Neuronal stem cell (in vitro differentiated cells): Measurements from ENCODE around the gene A4GALT.

Experiments used
- DNase-seq: peaks from one replicate; pipeline ENCODE4 v3.0.0-alpha.2; 2013; ENCODE audit warnings: low spot score
- H2AFZ ChIP-seq: one replicate; pipeline ENCODE4 v1.6.1; 2013; ENCODE audit warnings: mild to moderate bottlenecking, low read length, inconsistent platforms
- H2AK5ac ChIP-seq: 2 replicates; pipeline ENCODE4 v1.6.1; 2013; ENCODE audit warnings: low read depth, mild to moderate bottlenecking, inconsistent platforms, low read length, moderate library complexity, mixed read lengths
- H2BK120ac ChIP-seq: 2 replicates; pipeline ENCODE4 v1.6.1; 2013; ENCODE audit warnings: low read depth, mild to moderate bottlenecking, inconsistent platforms, low read length, moderate library complexity, mixed read lengths
- H2BK12ac ChIP-seq: one replicate; pipeline ENCODE4 v1.6.1; 2013; ENCODE audit warnings: low read length, inconsistent platforms
- H2BK15ac ChIP-seq: 2 replicates; pipeline ENCODE4 v1.6.1; 2013; ENCODE audit warnings: mild to moderate bottlenecking, low read length, inconsistent platforms, mixed read lengths
- H2BK5ac ChIP-seq: one replicate; pipeline ENCODE4 v1.6.1; 2013; ENCODE audit warnings: inconsistent platforms, mild to moderate bottlenecking, low read length, moderate library complexity
- H3K14ac ChIP-seq: one replicate; pipeline ENCODE4 v1.6.1; 2013; ENCODE audit warnings: low read length, inconsistent platforms
- H3K18ac ChIP-seq: 2 replicates; pipeline ENCODE4 v1.6.1; 2013; ENCODE audit warnings: low read length, inconsistent platforms
- H3K23ac ChIP-seq: 2 replicates; pipeline ENCODE4 v1.6.1; 2013; ENCODE audit warnings: low read depth, mild to moderate bottlenecking, mixed read lengths, low read length, inconsistent platforms; ENCODE audit not compliant: poor library complexity
- H3K27ac ChIP-seq: replicated peaks from 3 replicates; pipeline ENCODE4 v1.5.1; 2013; ENCODE audit warnings: low read length, inconsistent platforms
- H3K27me3 ChIP-seq, 3 experiments: 2 replicates each; pipeline ENCODE4 v1.6.1; 2013; ENCODE audit warnings: low read length in 3 of 3, mild to moderate bottlenecking in 2 of 3, inconsistent platforms in 1 of 3, low read depth in 1 of 3, mixed read lengths in 1 of 3, moderate library complexity in 1 of 3; ENCODE audit not compliant: control insufficient read depth in 3 of 3, insufficient read depth in 3 of 3
- H3K36me3 ChIP-seq, 2 donors: replicated peaks in 1 of 2; 2 replicates each; pipeline ENCODE4 v1.6.1; 2013; ENCODE audit warnings: low read length in 2 of 2; ENCODE audit not compliant: control insufficient read depth in 2 of 2, insufficient read depth in 2 of 2
- H3K4ac ChIP-seq: 2 replicates; pipeline ENCODE4 v1.6.1; 2013; ENCODE audit warnings: inconsistent platforms, mild to moderate bottlenecking, low read length, moderate library complexity
- H3K4me1 ChIP-seq, 2 donors: 1 replicate in 1 of 2; 2 replicates in 1 of 2; pipeline ENCODE4 v1.6.1; 2013; ENCODE audit warnings: low read length in 2 of 2, low read depth in 1 of 2; ENCODE audit not compliant: control insufficient read depth in 2 of 2, insufficient read depth in 1 of 2
- H3K4me2 ChIP-seq: one replicate; pipeline ENCODE4 v1.6.1; 2013; ENCODE audit warnings: mild to moderate bottlenecking, low read length, inconsistent platforms; ENCODE audit not compliant: insufficient read depth, poor library complexity, severe bottlenecking
- H3K4me3 ChIP-seq, 2 donors: 2 replicates each; pipeline ENCODE4 v1.5.1; 2013; ENCODE audit warnings: low read length in 2 of 2, mild to moderate bottlenecking in 2 of 2, inconsistent platforms in 1 of 2, moderate library complexity in 1 of 2
- H3K79me1 ChIP-seq: one replicate; pipeline ENCODE4 v1.6.1; 2013; ENCODE audit warnings: low read depth, mild to moderate bottlenecking, inconsistent platforms, low read length, moderate library complexity
- H3K9ac ChIP-seq: one replicate; pipeline ENCODE4 v1.6.1; 2013; ENCODE audit warnings: mild to moderate bottlenecking, low read depth, low read length, inconsistent platforms; ENCODE audit not compliant: poor library complexity
- H3K9me3 ChIP-seq, 2 donors: replicated peaks in 1 of 2; 2 replicates each; pipeline versions ENCODE3 to v1.6.1; 2013; ENCODE audit warnings: low read length in 2 of 2, mild to moderate bottlenecking in 2 of 2, inconsistent platforms in 1 of 2, low read depth in 1 of 2, mixed read lengths in 1 of 2, moderate library complexity in 1 of 2; ENCODE audit not compliant: control insufficient read depth in 2 of 2, insufficient read depth in 1 of 2
- H4K8ac ChIP-seq: one replicate; pipeline ENCODE4 v1.6.1; 2013; ENCODE audit warnings: low read depth, mild to moderate bottlenecking, inconsistent platforms, low read length, moderate library complexity
- H4K91ac ChIP-seq: one replicate; pipeline ENCODE4 v1.6.1; 2013; ENCODE audit warnings: low read length, low read depth, mild to moderate bottlenecking, inconsistent platforms; ENCODE audit not compliant: poor library complexity
- WGBS, 2 donors: extraction: QIAGEN DNeasy Blood & Tissue Kit; methylation state at CpG; one replicate each; pipeline ENCODE4 v1.1.7; 2013; ENCODE audit warnings: missing lambda C conversion rate in 2 of 2, mixed read lengths in 1 of 2; ENCODE audit not compliant: insufficient read length in 2 of 2, insufficient replicate concordance in 1 of 2; ENCODE audit errors: extremely low coverage in 2 of 2; 5-methylcytosine and 5-hydroxymethylcytosine counted together

A4GALT gene

GRCh38 chr22:42711895-42712837, 8.5 kb downstream of the A4GALT start:
- Histone ChIP-seq H4K91ac (no peak overlapping the region), H3K4me3 (no peak overlapping the region), H3K4me1 (no peaks in the 10 kb centered on the region), H3K27me3 (peaks cover 0 to 12% (median 0%) of the 10 kb centered on the region in 3 experiments), H3K4ac (no peak overlapping the region), H3K18ac (peak overlapping the region; percentile 64), H3K9me3 (peaks cover 2 to 6% of the 10 kb centered on the region in 2 donors), H2AK5ac (no peak overlapping the region), H2BK12ac (no peak overlapping the region), H2AFZ (no peak overlapping the region), H2BK15ac (no peak overlapping the region), H3K14ac (no peak overlapping the region), H3K79me1 (no peaks in the 10 kb centered on the region), H3K27ac (no peak overlapping the region), H3K4me2 (no peak overlapping the region), H2BK5ac (no peak overlapping the region), H3K36me3 (no peaks in the 10 kb centered on the region), H4K8ac (peak overlapping the region; percentile 1), H2BK120ac (no peak overlapping the region), H3K23ac (no peak overlapping the region), H3K9ac (no peak overlapping the region)
- WGBS, 2 donors, result no CpG with 5 or more reads among the region's 19 CpGs
- DNase-seq, result no peak

DNA sequence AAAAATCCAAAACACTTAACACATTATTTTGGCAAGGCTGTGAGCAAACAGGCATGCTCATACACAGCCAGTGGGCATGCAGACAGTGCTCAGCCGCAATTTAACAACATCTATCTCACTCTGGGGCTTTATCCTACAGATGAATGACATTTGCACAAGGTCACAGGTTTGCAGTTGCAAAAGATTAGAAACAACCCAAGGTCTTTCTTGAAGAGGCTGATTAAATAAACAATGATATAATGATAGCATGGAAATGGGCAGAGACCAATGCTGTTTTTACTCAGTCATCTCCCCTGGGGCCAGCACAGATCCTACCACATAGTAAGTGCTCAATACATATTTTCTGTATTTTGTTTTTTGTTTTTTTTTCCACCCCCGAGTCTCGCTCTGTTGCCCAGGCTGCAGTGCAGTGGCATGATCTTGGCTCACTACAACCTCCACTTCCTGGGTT, 9.4 kb downstream of the A4GALT start:
- Histone ChIP-seq H3K4ac (no peak overlapping the region), H3K4me1 (no peaks in the 10 kb centered on the region), H3K27me3 (peaks cover 0 to 3% (median 0%) of the 10 kb centered on the region in 3 experiments), H2BK5ac (no peak overlapping the region), H2AK5ac (no peak overlapping the region), H3K36me3 (no peaks in the 10 kb centered on the region), H4K8ac (no peak overlapping the region), H3K14ac (no peak overlapping the region), H2BK15ac (no peak overlapping the region), H3K9ac (no peak overlapping the region), H3K4me2 (no peak overlapping the region), H3K79me1 (no peaks in the 10 kb centered on the region), H3K23ac (no peak overlapping the region), H3K27ac (no peak overlapping the region), H2BK120ac (no peak overlapping the region), H2BK12ac (no peak overlapping the region), H4K91ac (no peak overlapping the region), H3K18ac (no peak overlapping the region), H3K9me3 (peaks cover 2 to 6% of the 10 kb centered on the region in 2 donors), H3K4me3 (no peak overlapping the region), H2AFZ (no peak overlapping the region)
- no CpG with 5 or more reads among the region's 3 CpGs for WGBS, 2 donors
- DNase-seq, result no peak

GRCh38 chr22:42708417-42708816, 12.3 kb downstream of the A4GALT start:
- no peak overlapping the region for H3K27ac ChIP-seq
- no peak overlapping the region for H3K14ac ChIP-seq
- no peaks in the 10 kb centered on the region for H3K36me3 ChIP-seq
- H3K79me1 ChIP-seq, result no peaks in the 10 kb centered on the region
- H2AFZ ChIP-seq, result no peak overlapping the region
- H4K8ac ChIP-seq, result no peak overlapping the region
- no peak overlapping the region for H3K4ac ChIP-seq
- WGBS, 2 donors, result no CpG with 5 or more reads among the region's 3 CpGs
- no peak overlapping the region for H3K9ac ChIP-seq
- H2BK5ac ChIP-seq, result no peak overlapping the region
- no peak overlapping the region for H3K4me2 ChIP-seq
- H2AK5ac ChIP-seq, result no peak overlapping the region
- peaks cover 2 to 6% of the 10 kb centered on the region in 2 donors for H3K9me3 ChIP-seq
- no peak overlapping the region for H2BK15ac ChIP-seq
- no peaks in the 10 kb centered on the region for H3K27me3 ChIP-seq
- H2BK120ac ChIP-seq, result no peak overlapping the region
- H3K4me3 ChIP-seq, result no peak overlapping the region
- DNase-seq, result no peak
- no peak overlapping the region for H2BK12ac ChIP-seq
- no peak overlapping the region for H4K91ac ChIP-seq
- H3K23ac ChIP-seq, result no peak overlapping the region
- no peak overlapping the region for H3K18ac ChIP-seq
- peaks cover 0 to 2% of the 10 kb centered on the region in 2 donors for H3K4me1 ChIP-seq

DNA sequence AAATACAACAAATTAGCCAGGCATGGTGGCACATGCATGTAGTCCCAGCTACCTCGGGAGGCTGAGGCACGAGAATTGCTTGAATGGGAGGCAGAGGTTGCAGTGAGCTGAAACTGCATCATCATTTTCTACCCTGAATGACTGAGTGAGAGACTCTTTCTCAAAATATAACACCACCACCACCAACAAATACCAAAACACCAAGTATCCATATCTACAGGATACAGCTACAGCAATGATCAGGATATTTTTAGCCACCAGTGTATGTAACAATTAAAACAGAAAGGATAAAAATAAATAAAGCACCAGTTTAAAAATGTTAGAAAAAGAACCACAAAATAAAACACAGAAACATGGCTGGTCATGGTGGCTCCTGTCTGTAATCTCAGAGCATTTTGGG, 13.2 kb downstream of the A4GALT start:
- H3K4me1 ChIP-seq, result peaks cover 0 to 2% of the 10 kb centered on the region in 2 donors
- H2AK5ac ChIP-seq, result no peak overlapping the region
- no peak overlapping the region for H3K18ac ChIP-seq
- no peak overlapping the region for H3K4me2 ChIP-seq
- H2BK12ac ChIP-seq, result no peak overlapping the region
- H3K4ac ChIP-seq, result no peak overlapping the region
- H3K9me3 ChIP-seq, result peaks cover 2 to 6% of the 10 kb centered on the region in 2 donors
- H3K4me3 ChIP-seq, result no peak overlapping the region
- H3K79me1 ChIP-seq, result no peaks in the 10 kb centered on the region
- no peak overlapping the region for H2BK120ac ChIP-seq
- H2AFZ ChIP-seq, result no peak overlapping the region
- H4K8ac ChIP-seq, result no peak overlapping the region
- no peak overlapping the region for H3K27ac ChIP-seq
- H2BK5ac ChIP-seq, result no peak overlapping the region
- H3K9ac ChIP-seq, result no peak overlapping the region
- no peaks in the 10 kb centered on the region for H3K36me3 ChIP-seq
- no CpG with 5 or more reads among the region's 2 CpGs for WGBS, 2 donors
- no peaks in the 10 kb centered on the region for H3K27me3 ChIP-seq
- H3K23ac ChIP-seq, result no peak overlapping the region
- no peak overlapping the region for H3K14ac ChIP-seq
- no peak overlapping the region for H4K91ac ChIP-seq
- no peak overlapping the region for H2BK15ac ChIP-seq
- DNase-seq, result no peak
